Measurements from ENCODE around the gene COL15A1. TPM values are rescaled to one million over a fixed set of nuclear protein-coding genes. Genes with fewer than 3 reads are reported as not detected.
"Not testable (repeated sequence)": the region's sequence is repeated elsewhere in the genome, so short reads cannot be mapped to it uniquely, and the experiment has no call there.

Gene COL15A1
- polyA plus RNA-seq, 1 donor (not counting 4 experiments of a cell fraction or from before 2014, with no cell fraction given) = not detected

DNA sequence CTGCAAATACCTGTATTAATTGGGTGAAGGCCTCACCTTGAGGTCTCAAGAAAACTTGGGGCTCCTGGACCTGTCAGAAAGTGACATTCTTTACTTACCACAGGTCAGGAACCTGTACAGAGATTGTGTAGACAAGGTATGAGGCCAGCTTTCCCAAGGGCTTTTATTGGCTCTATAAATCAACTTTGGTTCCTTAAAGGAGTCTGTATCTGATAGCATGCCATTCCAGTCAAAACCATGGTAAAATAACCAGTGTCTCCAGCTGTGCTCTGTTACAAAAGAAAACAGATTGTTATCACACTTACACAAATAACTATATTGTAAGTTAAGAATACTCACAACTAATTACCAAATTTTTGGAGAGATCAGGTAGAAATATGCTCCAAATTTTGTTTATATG lies 64.5 kb downstream of the COL15A1 start:
- dilution Hi-C loops (cut with MboI; ENCODE audit: extremely low pct_ligation_motif_present, low sequenced_read_pairs) = loop anchor here (10.0 kb wide), 1 partner anchor 117 kb away; no protein-coding TSS in a partner anchor
- Histone ChIP-seq H3K4me2 (ENCODE audit: control insufficient read depth, extremely low read depth, insufficient read depth, low read depth, low read length) (no peak overlapping the region), H3K9me1 (ENCODE audit: control insufficient read depth, extremely low read depth, insufficient read depth, low read length) (no peaks in the 10 kb centered on the region), H3K9me3 (ENCODE audit: control insufficient read depth, low read depth, low read length) (peaks cover 3% of the 10 kb centered on the region), H3K4me3 (ENCODE audit: control insufficient read depth in 2 of 3, extremely low read depth in 1 of 3, insufficient read depth in 2 of 3, low read depth in 1 of 3, low read length in 3 of 3) (no peak overlapping the region), H3K9ac (ENCODE audit: control insufficient read depth, extremely low read depth, insufficient read depth, low read length) (no peak overlapping the region), H3K79me2 (ENCODE audit: control insufficient read depth, insufficient read depth, low read length) (no peaks in the 10 kb centered on the region), H3K27me3 (ENCODE audit: control insufficient read depth, extremely low read depth, insufficient read depth, low read length) (peaks cover 6% of the 10 kb centered on the region), H3K4me1 (ENCODE audit: control insufficient read depth, extremely low read depth, insufficient read depth, low read length) (no peaks in the 10 kb centered on the region), H3K27ac (ENCODE audit: control insufficient read depth, insufficient read depth, low read length) (no peak overlapping the region), H3K36me3 (ENCODE audit: control insufficient read depth in 2 of 2, extremely low read depth in 1 of 2, insufficient read depth in 2 of 2, low read length in 2 of 2) (no peaks in the 10 kb centered on the region), H4K20me1 (ENCODE audit: control insufficient read depth, extremely low read depth, insufficient read depth, low read length) (no peaks in the 10 kb centered on the region), H2AFZ (ENCODE audit: control insufficient read depth, low read length) (no peak overlapping the region)
- FAIRE-seq (no peak), DNase-seq (ENCODE audit: low read depth, low spot score) (no peak)
- TF ChIP-seq, protein P1, sequence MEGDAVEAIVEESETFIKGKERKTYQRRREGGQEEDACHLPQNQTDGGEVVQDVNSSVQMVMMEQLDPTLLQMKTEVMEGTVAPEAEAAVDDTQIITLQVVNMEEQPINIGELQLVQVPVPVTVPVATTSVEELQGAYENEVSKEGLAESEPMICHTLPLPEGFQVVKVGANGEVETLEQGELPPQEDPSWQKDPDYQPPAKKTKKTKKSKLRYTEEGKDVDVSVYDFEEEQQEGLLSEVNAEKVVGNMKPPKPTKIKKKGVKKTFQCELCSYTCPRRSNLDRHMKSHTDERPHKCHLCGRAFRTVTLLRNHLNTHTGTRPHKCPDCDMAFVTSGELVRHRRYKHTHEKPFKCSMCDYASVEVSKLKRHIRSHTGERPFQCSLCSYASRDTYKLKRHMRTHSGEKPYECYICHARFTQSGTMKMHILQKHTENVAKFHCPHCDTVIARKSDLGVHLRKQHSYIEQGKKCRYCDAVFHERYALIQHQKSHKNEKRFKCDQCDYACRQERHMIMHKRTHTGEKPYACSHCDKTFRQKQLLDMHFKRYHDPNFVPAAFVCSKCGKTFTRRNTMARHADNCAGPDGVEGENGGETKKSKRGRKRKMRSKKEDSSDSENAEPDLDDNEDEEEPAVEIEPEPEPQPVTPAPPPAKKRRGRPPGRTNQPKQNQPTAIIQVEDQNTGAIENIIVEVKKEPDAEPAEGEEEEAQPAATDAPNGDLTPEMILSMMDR (optimal IDR thresholded peaks at IDR 0.05 in 1 of 3, IDR thresholded peaks at IDR 0.05 in 1 of 3, conservative IDR thresholded peaks at IDR 0.05 in 1 of 3; ENCODE audit: extremely low read depth in 1 of 3, insufficient read depth in 2 of 3, low read length in 3 of 3) = no peak
- no peak for TF ChIP-seq EZH2 (IDR thresholded peaks at IDR 0.05; ENCODE audit: low read length)

DNA sequence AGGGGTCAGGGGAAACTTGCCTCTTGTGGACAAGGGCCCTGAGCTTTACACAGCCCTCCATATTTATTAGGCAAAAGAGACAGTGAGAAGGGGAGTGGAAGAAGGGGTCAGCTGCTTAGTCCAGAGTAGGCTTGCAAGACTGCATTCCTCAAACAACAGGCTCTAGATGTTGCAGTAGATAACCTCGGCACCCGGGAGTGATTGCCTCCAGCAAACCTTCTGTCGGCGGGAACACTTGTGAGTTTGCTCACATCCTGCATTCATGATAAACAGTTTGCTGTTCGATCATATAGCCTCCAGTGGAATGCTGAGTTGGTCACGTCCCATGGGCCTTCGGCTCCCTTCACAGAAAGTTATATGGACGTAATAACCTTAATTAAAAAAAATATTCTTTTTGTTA lies 66.7 kb downstream of the COL15A1 start:
- H3K27me3 ChIP-seq (ENCODE audit: control insufficient read depth, extremely low read depth, insufficient read depth, low read length); H3K27ac ChIP-seq (ENCODE audit: control insufficient read depth, insufficient read depth, low read length); H3K79me2 ChIP-seq (ENCODE audit: control insufficient read depth, insufficient read depth, low read length); dilution Hi-C loops (cut with MboI; ENCODE audit: extremely low pct_ligation_motif_present, low sequenced_read_pairs); H3K9me3 ChIP-seq (ENCODE audit: control insufficient read depth, low read depth, low read length); H4K20me1 ChIP-seq (ENCODE audit: control insufficient read depth, extremely low read depth, insufficient read depth, low read length); DNase-seq (ENCODE audit: low read depth, low spot score); H2AFZ ChIP-seq (ENCODE audit: control insufficient read depth, low read length); H3K4me3 ChIP-seq (ENCODE audit: control insufficient read depth in 2 of 3, extremely low read depth in 1 of 3, insufficient read depth in 2 of 3, low read depth in 1 of 3, low read length in 3 of 3); H3K4me1 ChIP-seq (ENCODE audit: control insufficient read depth, extremely low read depth, insufficient read depth, low read length); H3K9me1 ChIP-seq (ENCODE audit: control insufficient read depth, extremely low read depth, insufficient read depth, low read length); H3K4me2 ChIP-seq (ENCODE audit: control insufficient read depth, extremely low read depth, insufficient read depth, low read depth, low read length); H3K9ac ChIP-seq (ENCODE audit: control insufficient read depth, extremely low read depth, insufficient read depth, low read length); H3K36me3 ChIP-seq (ENCODE audit: control insufficient read depth in 2 of 2, extremely low read depth in 1 of 2, insufficient read depth in 2 of 2, low read length in 2 of 2); FAIRE-seq: not testable (repeated sequence)

DNA sequence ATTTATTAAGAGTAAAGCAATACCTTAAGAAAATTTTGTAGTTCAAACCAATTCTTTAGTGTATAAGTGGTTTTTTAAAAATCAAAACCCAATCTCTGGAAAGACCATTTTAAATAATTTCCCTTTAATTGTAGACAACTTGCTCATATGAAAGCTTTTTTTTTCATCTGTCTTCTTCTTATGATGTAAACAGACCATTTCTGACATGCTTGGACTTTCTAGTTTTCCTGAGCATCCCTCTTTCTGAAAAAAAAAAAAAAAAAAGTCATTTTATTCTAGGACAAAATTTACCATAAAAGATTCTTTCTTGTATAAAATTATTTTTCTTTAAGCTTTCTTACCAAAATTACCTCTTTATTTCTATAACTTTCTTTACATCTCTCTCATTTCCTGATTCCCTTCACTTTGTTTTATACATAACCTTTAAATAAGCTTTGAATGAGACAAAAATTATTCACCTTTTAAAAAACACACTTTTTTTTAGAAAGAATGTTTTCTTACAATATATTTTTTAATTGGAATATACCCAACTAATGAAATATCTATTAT lies 67.5 kb downstream of the COL15A1 start:
- H3K9ac ChIP-seq (ENCODE audit: control insufficient read depth, extremely low read depth, insufficient read depth, low read length) = no peak overlapping the region
- no peaks in the 10 kb centered on the region for H3K36me3 ChIP-seq (ENCODE audit: control insufficient read depth in 2 of 2, extremely low read depth in 1 of 2, insufficient read depth in 2 of 2, low read length in 2 of 2)
- H3K27me3 ChIP-seq (ENCODE audit: control insufficient read depth, extremely low read depth, insufficient read depth, low read length) = no peaks in the 10 kb centered on the region
- H3K9me3 ChIP-seq (ENCODE audit: control insufficient read depth, low read depth, low read length) = peaks cover 3% of the 10 kb centered on the region
- no peak overlapping the region for H3K27ac ChIP-seq (ENCODE audit: control insufficient read depth, insufficient read depth, low read length)
- TF ChIP-seq EZH2 (IDR thresholded peaks at IDR 0.05; ENCODE audit: low read length) = no peak
- TF ChIP-seq, protein P1 (optimal IDR thresholded peaks at IDR 0.05 in 1 of 3, IDR thresholded peaks at IDR 0.05 in 1 of 3, conservative IDR thresholded peaks at IDR 0.05 in 1 of 3; ENCODE audit: extremely low read depth in 1 of 3, insufficient read depth in 2 of 3, low read length in 3 of 3) = no peak
- no peak overlapping the region for H3K4me3 ChIP-seq (ENCODE audit: control insufficient read depth in 2 of 3, extremely low read depth in 1 of 3, insufficient read depth in 2 of 3, low read depth in 1 of 3, low read length in 3 of 3)
- DNase-seq (ENCODE audit: low read depth, low spot score) (no peak), FAIRE-seq (no peak)
- no peak overlapping the region for H3K4me2 ChIP-seq (ENCODE audit: control insufficient read depth, extremely low read depth, insufficient read depth, low read depth, low read length)
- H2AFZ ChIP-seq (ENCODE audit: control insufficient read depth, low read length) = no peak overlapping the region
- no peaks in the 10 kb centered on the region for H3K4me1 ChIP-seq (ENCODE audit: control insufficient read depth, extremely low read depth, insufficient read depth, low read length)
- H3K9me1 ChIP-seq (ENCODE audit: control insufficient read depth, extremely low read depth, insufficient read depth, low read length) = no peaks in the 10 kb centered on the region
- dilution Hi-C loops (cut with MboI; ENCODE audit: extremely low pct_ligation_motif_present, low sequenced_read_pairs) = no loop called here
- no peaks in the 10 kb centered on the region for H3K79me2 ChIP-seq (ENCODE audit: control insufficient read depth, insufficient read depth, low read length)
- no peaks in the 10 kb centered on the region for H4K20me1 ChIP-seq (ENCODE audit: control insufficient read depth, extremely low read depth, insufficient read depth, low read length)
